HEK293 (cell line): ENCODE results near the gene DSEL.

Source experiments
- CTCF ChIA-PET: fragments of 350-600 bp; formaldehyde crosslinking; extraction: SDS; loops from one replicate; lab custom pipeline; 2021; ENCODE audit warnings: antibody characterized with exemption; lab: Yijun Ruan, JAX
- POLR2A ChIA-PET: fragments of 300-600 bp; formaldehyde crosslinking; extraction: SDS; loops from one replicate; lab custom pipeline; 2020; ENCODE audit warnings: antibody characterized with exemption, inconsistent platforms; lab: Yijun Ruan, JAX
- H3K27ac ChIP-seq: fragments of 200-500 bp; sonication (Bioruptor generic); 2 replicates; pipeline ENCODE4 v1.5.1; 2014; ENCODE audit warnings: low read depth, low read length, control low read depth, inconsistent platforms; ENCODE audit errors: extremely low read depth
- H3K36me3 ChIP-seq, 2 experiments: fragments of 200-500 bp in 1 of 2; sonication (Bioruptor generic) in 1 of 2; 1 replicate in 1 of 2; 2 replicates in 1 of 2; pipeline ENCODE4 v1.5.1; 2014 to 2017; ENCODE audit warnings: inconsistent platforms in 2 of 2, low read length in 2 of 2; ENCODE audit not compliant: control insufficient read depth in 2 of 2, insufficient read depth in 1 of 2
- H3K4me1 ChIP-seq: fragments of 200-500 bp; sonication (Bioruptor generic); 2 replicates; pipeline ENCODE4 v1.5.1; 2014; ENCODE audit warnings: mild to moderate bottlenecking, low read length, inconsistent platforms; ENCODE audit not compliant: control insufficient read depth, insufficient read depth
- H3K4me3 ChIP-seq: 2 replicates; pipeline ENCODE4 v1.5.1; 2011; ENCODE audit warnings: low read depth, mild to moderate bottlenecking, control low read depth, low read length, moderate library complexity
- H3K9me3 ChIP-seq: fragments of 200-500 bp; sonication (Bioruptor generic); 2 replicates; pipeline ENCODE4 v1.5.1; 2014; ENCODE audit warnings: low read depth, low read length, inconsistent platforms; ENCODE audit not compliant: control insufficient read depth, insufficient read depth
- KLF17 ChIP-seq: fragments of 450-650 bp; formaldehyde crosslinking; IDR thresholded peaks from 2 replicates; pipeline ENCODE4 v1.5.1; 2016; ENCODE audit warnings: missing biosample characterization, missing genetic modification characterization
- OVOL3 ChIP-seq: fragments of 450-650 bp; formaldehyde crosslinking; IDR thresholded peaks from 2 replicates; pipeline ENCODE4 v1.5.1; 2016; ENCODE audit warnings: missing biosample characterization, missing genetic modification characterization
- WT1 ChIP-seq: fragments of 450-650 bp; formaldehyde crosslinking; IDR thresholded peaks from 2 replicates; pipeline ENCODE4 v1.5.1; 2016; ENCODE audit warnings: missing biosample characterization, missing genetic modification characterization
- ZBTB10 ChIP-seq: fragments of 450-650 bp; formaldehyde crosslinking; IDR thresholded peaks from 2 replicates; pipeline ENCODE4 v1.5.1; 2016; ENCODE audit warnings: missing biosample characterization, missing genetic modification characterization
- ZFP41 ChIP-seq: fragments of 450-650 bp; formaldehyde crosslinking; IDR thresholded peaks from 2 replicates; pipeline ENCODE4 v1.5.1; 2016; ENCODE audit warnings: missing biosample characterization, missing genetic modification characterization, borderline replicate concordance
- ZNF140 ChIP-seq: fragments of 450-650 bp; formaldehyde crosslinking; IDR thresholded peaks from 2 replicates; pipeline ENCODE4 v1.5.1; 2016; ENCODE audit warnings: missing biosample characterization, missing genetic modification characterization
- ZNF146 ChIP-seq: fragments of 450-650 bp; formaldehyde crosslinking; IDR thresholded peaks from 2 replicates; pipeline ENCODE4 v1.5.1; 2016; ENCODE audit warnings: missing biosample characterization, missing genetic modification characterization
- ZNF37A ChIP-seq: fragments of 450-650 bp; IDR thresholded peaks from 2 replicates; pipeline ENCODE4 v1.5.1; 2018; ENCODE audit warnings: missing biosample characterization, missing genetic modification characterization
- ZNF433 ChIP-seq: fragments of 450-650 bp; formaldehyde crosslinking; IDR thresholded peaks from 2 replicates; pipeline ENCODE4 v1.5.1; 2016; ENCODE audit warnings: missing biosample characterization, missing genetic modification characterization, low read depth
- ZNF626 ChIP-seq: fragments of 450-650 bp; sonication (Bioruptor Pico); formaldehyde crosslinking; IDR thresholded peaks from 2 replicates; pipeline ENCODE4 v1.5.1; 2018; ENCODE audit warnings: missing biosample characterization, missing genetic modification characterization, inconsistent platforms
- ZNF791 ChIP-seq: fragments of 450-650 bp; formaldehyde crosslinking; IDR thresholded peaks from 2 replicates; pipeline ENCODE4 v1.5.1; 2016; ENCODE audit warnings: missing biosample characterization, missing genetic modification characterization
- ZNF843 ChIP-seq: fragments of 450-650 bp; formaldehyde crosslinking; IDR thresholded peaks from 2 replicates; pipeline ENCODE4 v1.5.1; 2016; ENCODE audit warnings: missing biosample characterization, missing genetic modification characterization
- TF ChIP-seq, protein P1 (sequence below): fragments of 450-650 bp; formaldehyde crosslinking; IDR thresholded peaks from 2 replicates; pipeline ENCODE4 v1.5.1; 2016; ENCODE audit warnings: missing biosample characterization, missing genetic modification characterization

DSEL gene

DNA sequence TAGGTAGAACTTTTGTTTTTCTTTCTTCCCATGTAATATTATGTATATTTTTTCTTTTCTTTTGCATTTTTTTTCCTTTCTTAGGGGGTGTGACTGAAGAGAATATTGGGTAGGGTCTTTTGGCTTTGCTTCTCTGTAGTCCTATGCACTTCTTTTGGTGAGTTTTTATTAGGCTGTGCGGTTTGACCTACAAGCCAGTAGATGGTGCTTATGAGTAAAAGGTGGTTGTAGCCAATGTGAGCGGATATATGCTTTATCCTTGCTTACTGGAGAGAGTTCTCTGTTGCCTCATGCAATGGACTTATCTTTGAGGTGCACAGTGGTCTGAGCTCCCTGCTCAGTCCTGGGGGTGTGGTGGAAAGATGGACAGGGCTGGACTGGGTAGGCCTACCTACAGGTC, 52.7 kb downstream of the DSEL start (continued):
- TF ChIP-seq ZNF791 (tag by site-specific recombination) (no peak), ZNF433 (tag by site-specific recombination) (no peak), KLF17 (tag by site-specific recombination) (no peak), ZNF140 (tag by site-specific recombination) (no peak), WT1 (tag by site-specific recombination) (no peak), ZNF37A (tag by site-specific recombination) (no peak)

GRCh38 chr18:67456711-67457110, 59.8 kb downstream of the DSEL start:
- no peaks in the 10 kb centered on the region for H3K36me3 ChIP-seq
- TF ChIP-seq OVOL3 (tag by site-specific recombination), result no peak
- TF ChIP-seq ZNF626 (tag by site-specific recombination), result no peak
- TF ChIP-seq ZBTB10, result no peak
- TF ChIP-seq ZNF843, result no peak
- TF ChIP-seq ZNF146, result no peak
- TF ChIP-seq, protein P1, sequence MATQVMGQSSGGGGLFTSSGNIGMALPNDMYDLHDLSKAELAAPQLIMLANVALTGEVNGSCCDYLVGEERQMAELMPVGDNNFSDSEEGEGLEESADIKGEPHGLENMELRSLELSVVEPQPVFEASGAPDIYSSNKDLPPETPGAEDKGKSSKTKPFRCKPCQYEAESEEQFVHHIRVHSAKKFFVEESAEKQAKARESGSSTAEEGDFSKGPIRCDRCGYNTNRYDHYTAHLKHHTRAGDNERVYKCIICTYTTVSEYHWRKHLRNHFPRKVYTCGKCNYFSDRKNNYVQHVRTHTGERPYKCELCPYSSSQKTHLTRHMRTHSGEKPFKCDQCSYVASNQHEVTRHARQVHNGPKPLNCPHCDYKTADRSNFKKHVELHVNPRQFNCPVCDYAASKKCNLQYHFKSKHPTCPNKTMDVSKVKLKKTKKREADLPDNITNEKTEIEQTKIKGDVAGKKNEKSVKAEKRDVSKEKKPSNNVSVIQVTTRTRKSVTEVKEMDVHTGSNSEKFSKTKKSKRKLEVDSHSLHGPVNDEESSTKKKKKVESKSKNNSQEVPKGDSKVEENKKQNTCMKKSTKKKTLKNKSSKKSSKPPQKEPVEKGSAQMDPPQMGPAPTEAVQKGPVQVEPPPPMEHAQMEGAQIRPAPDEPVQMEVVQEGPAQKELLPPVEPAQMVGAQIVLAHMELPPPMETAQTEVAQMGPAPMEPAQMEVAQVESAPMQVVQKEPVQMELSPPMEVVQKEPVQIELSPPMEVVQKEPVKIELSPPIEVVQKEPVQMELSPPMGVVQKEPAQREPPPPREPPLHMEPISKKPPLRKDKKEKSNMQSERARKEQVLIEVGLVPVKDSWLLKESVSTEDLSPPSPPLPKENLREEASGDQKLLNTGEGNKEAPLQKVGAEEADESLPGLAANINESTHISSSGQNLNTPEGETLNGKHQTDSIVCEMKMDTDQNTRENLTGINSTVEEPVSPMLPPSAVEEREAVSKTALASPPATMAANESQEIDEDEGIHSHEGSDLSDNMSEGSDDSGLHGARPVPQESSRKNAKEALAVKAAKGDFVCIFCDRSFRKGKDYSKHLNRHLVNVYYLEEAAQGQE (tag by site-specific recombination), result no peak
- TF ChIP-seq ZNF791 (tag by site-specific recombination), result no peak
- no peak for TF ChIP-seq ZFP41 (tag by site-specific recombination)
- TF ChIP-seq, all 188 proteins: peak for 0
- POLR2A ChIA-PET, result no interaction called here
- no peak overlapping the region for H3K4me3 ChIP-seq
- no peaks in the 10 kb centered on the region for H3K4me1 ChIP-seq
- no peaks in the 10 kb centered on the region for H3K9me3 ChIP-seq
- CTCF ChIA-PET, result interaction anchor here (0.6 to 0.7 kb wide), 2 partner anchors 322 to 830 kb away, joined by 3 to 4 read pairs; no protein-coding TSS in a partner anchor
- H3K27ac ChIP-seq, result no peak overlapping the region
